Measurements from ENCODE around the gene UTF1.

The UTF1 gene

GRCh38 chr10:133235932-133236331 is 5.9 kb downstream of the UTF1 start:
- no peak for DNase-seq (ENCODE audit: low read depth)
- TF ChIP-seq, protein P1, sequence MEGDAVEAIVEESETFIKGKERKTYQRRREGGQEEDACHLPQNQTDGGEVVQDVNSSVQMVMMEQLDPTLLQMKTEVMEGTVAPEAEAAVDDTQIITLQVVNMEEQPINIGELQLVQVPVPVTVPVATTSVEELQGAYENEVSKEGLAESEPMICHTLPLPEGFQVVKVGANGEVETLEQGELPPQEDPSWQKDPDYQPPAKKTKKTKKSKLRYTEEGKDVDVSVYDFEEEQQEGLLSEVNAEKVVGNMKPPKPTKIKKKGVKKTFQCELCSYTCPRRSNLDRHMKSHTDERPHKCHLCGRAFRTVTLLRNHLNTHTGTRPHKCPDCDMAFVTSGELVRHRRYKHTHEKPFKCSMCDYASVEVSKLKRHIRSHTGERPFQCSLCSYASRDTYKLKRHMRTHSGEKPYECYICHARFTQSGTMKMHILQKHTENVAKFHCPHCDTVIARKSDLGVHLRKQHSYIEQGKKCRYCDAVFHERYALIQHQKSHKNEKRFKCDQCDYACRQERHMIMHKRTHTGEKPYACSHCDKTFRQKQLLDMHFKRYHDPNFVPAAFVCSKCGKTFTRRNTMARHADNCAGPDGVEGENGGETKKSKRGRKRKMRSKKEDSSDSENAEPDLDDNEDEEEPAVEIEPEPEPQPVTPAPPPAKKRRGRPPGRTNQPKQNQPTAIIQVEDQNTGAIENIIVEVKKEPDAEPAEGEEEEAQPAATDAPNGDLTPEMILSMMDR (IDR thresholded peaks at IDR 0.05; ENCODE audit: low read length, missing control alignments): no peak
- H3K4me3 ChIP-seq (replicated peaks; ENCODE audit: low read depth, low read length): no peak overlapping the region

GRCh38 chr10:133236401-133237240 is 6.6 kb downstream of the UTF1 start:
- DNase-seq (ENCODE audit: low read depth): no peak
- TF ChIP-seq, protein P1 (IDR thresholded peaks at IDR 0.05; ENCODE audit: low read length, missing control alignments): no peak
- H3K4me3 ChIP-seq (replicated peaks; ENCODE audit: low read depth, low read length): no peak overlapping the region

DNA sequence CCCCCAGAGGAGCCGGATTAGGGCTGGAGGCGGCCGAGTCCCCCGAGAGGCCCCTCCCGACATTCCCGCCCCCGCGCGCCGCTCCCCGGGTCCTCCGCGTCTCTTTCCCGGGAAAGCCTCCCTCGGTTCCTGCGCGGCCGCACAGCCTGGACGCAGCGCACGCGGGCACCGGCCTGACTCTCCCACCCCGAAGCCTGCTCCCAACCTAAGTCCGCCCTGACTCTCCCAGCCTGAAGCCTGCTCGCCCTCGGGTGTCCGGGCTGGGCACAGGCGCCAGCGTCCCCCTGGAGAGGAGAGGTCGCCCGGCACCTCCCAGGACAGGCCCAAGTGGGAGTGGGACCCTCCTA is 7.2 kb downstream of the UTF1 start:
- TF ChIP-seq, protein P1 (IDR thresholded peaks at IDR 0.05; ENCODE audit: low read length, missing control alignments): no peak
- no peak overlapping the region for H3K4me3 ChIP-seq (replicated peaks; ENCODE audit: low read depth, low read length)
- DNase-seq (ENCODE audit: low read depth): no peak

DNA sequence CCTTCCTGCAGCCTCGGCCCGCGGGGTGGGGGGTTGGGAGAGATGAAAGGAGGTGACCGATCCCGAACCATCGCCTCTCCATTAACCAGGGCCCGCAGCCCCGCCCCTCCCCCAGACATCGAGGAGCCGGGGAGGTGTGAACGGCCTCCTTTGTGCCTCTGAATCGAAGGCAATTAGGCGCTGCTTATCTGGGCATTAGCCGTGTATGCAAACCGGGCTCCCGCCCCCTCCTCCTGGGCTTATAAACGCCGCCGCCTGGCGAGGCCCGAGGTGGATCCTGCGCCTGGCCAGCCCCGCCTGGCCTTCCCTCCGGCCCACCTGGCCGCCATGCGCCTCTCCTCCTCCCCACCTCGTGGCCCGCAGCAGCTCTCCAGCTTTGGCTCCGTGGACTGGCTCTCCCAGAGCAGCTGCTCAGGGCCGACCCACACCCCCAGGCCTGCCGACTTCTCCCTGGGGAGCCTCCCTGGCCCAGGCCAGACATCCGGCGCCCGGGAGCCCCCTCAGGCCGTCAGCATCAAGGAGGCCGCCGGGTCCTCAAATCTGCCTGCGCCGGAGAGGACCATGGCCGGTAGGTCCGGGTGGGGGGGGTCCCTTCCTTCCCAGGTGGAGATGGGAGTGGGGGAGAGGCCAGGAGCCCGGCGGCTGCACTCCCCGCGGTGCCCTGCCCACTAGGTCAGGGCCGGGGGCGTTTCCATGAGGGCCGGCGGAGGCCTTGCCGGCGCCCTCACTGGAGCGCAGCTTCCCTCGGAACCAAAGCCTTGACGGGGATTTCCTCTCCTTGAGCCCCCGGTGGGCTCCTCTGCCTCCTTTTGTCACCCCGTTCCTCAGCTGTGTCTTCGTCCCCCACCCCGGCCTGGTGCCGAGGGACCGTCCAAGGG is 7.8 kb downstream of the UTF1 start, which contains the start of gene VENTX:
TSS of gene VENTX (plus strand) at position 268 of the 878 bp plus-strand sequence. CDS start at position 328, 60 bp downstream.
- H3K4me3 ChIP-seq (replicated peaks; ENCODE audit: low read depth, low read length): no peak within 1 kb of the TSS
- TF ChIP-seq, protein P1 (IDR thresholded peaks at IDR 0.05; ENCODE audit: low read length, missing control alignments): no peak
- DNase-seq (ENCODE audit: low read depth): no peak

DNA sequence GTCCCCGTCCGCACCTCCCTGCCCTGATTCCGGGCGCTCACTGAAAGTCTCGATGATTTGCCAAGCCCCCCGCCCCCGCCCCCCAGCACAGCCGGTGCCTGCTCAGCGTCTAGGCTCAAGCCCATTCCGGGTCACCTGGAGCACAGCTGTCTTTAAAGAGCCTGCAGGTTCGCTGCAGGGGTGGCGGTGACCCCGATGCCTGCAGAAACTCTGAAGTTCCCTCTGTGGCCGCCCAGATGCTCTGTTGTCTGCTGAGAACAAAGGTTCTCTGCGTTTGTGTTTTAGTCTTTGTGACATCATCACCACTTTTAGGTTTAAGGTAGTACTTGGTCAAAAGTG is 8.4 kb downstream of the UTF1 start:
- DNase-seq (ENCODE audit: low read depth): no peak
- TF ChIP-seq, protein P1 (IDR thresholded peaks at IDR 0.05; ENCODE audit: low read length, missing control alignments): no peak

GRCh38 chr10:133239990-133240389 is 10.0 kb downstream of the UTF1 start:
- H3K4me3 ChIP-seq (replicated peaks; ENCODE audit: low read depth, low read length): no peak overlapping the region
- TF ChIP-seq, protein P1 (IDR thresholded peaks at IDR 0.05; ENCODE audit: low read length, missing control alignments): no peak
- DNase-seq (ENCODE audit: low read depth): no peak

More for the DNA sequence above, 8.4 kb downstream of the UTF1 start:
- H3K4me3 ChIP-seq (replicated peaks; ENCODE audit: low read depth, low read length): no peak overlapping the region

Measured in fibroblast of pulmonary artery (primary cell).